Endothelial cell of umbilical vein (primary cell): Measurements from ENCODE around the gene ATP5PD.

Source experiments
- CTCF ChIP-seq, 2 donors: IDR thresholded peaks; 1 replicate in 1 of 2; 2 replicates in 1 of 2; pipeline ENCODE4 v1.5.1; 2011; ENCODE audit warnings: low read length in 2 of 2, mild to moderate bottlenecking in 2 of 2, moderate library complexity in 2 of 2, control low read depth in 1 of 2, inconsistent platforms in 1 of 2, low read depth in 1 of 2; ENCODE audit not compliant: insufficient read depth in 1 of 2; ENCODE audit errors: extremely low read depth in 1 of 2
- JUN ChIP-seq: IDR thresholded peaks from 2 replicates; pipeline ENCODE4 v1.6.1; 2011; ENCODE audit warnings: borderline replicate concordance, low read depth; ENCODE audit not compliant: insufficient read length, insufficient read depth
- MYC ChIP-seq: IDR thresholded peaks from one replicate; pipeline ENCODE4 v1.6.1; 2011; ENCODE audit warnings: mild to moderate bottlenecking, low read depth, low read length
- POLR2A ChIP-seq: IDR thresholded peaks from 2 replicates; pipeline ENCODE4 v1.6.1; 2012; ENCODE audit warnings: low read depth, mild to moderate bottlenecking, control low read depth, low read length

- no peak for TF ChIP-seq CTCF (IDR thresholded peaks at IDR 0.05; ENCODE audit: extremely low read depth in 1 of 2, insufficient read depth in 1 of 2, low read depth in 1 of 2, low read length in 2 of 2)
- no peak for TF ChIP-seq MYC
- TF ChIP-seq POLR2A: no peak
- TF ChIP-seq JUN: peak; percentile 55
Observed at GRCh38 chr17:75010683-75011400, 35.9 kb downstream of the ATP5PD start.
